ENCODE measurements around the gene CBX8. TPM values are rescaled to one million over a fixed set of nuclear protein-coding genes. Genes with fewer than 3 reads are reported as not detected.
A peak's percentile ranks its signal among the peaks of the same experiment; 100 is the strongest.

The CBX8 gene
- total RNA-seq, 1 experiment from 2014 or later = 11.3 TPM

DNA sequence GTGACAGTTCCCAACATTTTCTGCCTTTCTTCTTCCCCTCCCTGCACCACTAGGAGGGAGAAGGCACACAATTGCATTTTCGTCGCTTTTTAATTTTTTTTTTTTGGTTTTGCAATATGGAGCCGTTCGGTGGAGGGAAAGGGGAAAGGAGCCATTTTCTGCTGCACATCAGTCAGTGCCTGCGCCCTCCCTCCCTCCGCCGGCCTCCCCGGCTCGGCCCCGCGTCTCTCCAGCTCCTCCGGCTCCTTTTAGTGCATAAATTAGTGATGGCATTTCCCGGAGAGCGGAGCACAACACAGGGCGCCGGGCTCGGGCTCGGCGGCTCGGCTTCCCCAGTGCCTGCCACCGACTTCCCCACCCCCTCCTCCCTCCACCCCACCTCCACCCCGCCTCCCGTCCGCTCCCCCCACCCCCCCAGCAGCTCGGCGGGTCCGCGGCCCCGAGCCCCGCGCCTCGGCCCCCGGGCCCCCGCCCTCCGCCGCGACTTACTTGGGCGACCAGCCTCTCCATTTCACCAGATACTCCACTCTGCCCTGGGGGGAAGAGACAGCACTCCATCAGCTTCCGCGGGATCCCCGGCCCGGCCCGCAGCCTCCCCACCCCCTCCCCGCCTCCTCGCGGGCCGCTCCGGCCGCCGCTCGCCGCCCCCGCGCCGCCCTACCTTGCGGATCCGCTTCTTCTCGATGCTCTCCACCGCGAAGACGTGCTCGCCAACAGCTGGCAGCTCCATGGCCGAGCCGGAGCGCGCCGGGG, 41.8 kb upstream of the CBX8 start:
- H4K20me1 ChIP-seq (ENCODE audit: low read length) = peaks cover 34% of the 10 kb centered on the region
- TF ChIP-seq EZH2phosphoT487 (IDR thresholded peaks at IDR 0.05; ENCODE audit: borderline replicate concordance, low read length) (no peak), EZH2 (IDR thresholded peaks at IDR 0.05; ENCODE audit: low read length, unreplicated experiment) (no peak)
- TF ChIP-seq, protein P1, sequence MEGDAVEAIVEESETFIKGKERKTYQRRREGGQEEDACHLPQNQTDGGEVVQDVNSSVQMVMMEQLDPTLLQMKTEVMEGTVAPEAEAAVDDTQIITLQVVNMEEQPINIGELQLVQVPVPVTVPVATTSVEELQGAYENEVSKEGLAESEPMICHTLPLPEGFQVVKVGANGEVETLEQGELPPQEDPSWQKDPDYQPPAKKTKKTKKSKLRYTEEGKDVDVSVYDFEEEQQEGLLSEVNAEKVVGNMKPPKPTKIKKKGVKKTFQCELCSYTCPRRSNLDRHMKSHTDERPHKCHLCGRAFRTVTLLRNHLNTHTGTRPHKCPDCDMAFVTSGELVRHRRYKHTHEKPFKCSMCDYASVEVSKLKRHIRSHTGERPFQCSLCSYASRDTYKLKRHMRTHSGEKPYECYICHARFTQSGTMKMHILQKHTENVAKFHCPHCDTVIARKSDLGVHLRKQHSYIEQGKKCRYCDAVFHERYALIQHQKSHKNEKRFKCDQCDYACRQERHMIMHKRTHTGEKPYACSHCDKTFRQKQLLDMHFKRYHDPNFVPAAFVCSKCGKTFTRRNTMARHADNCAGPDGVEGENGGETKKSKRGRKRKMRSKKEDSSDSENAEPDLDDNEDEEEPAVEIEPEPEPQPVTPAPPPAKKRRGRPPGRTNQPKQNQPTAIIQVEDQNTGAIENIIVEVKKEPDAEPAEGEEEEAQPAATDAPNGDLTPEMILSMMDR (conservative IDR thresholded peaks at IDR 0.05; ENCODE audit: low read depth, low read length) = no peak
- H3K4me2 ChIP-seq (ENCODE audit: low read length) = peak overlapping the region; percentile 100
- CTCF ChIA-PET = interaction anchor here (0.6 to 2.0 kb wide), 14 partner anchors 10 to 1496 kb away, joined by 3 to 15 read pairs (median 4); no protein-coding TSS in a partner anchor
- peak overlapping the region; percentile 80 for H3K9ac ChIP-seq (ENCODE audit: low read length)
- POLR2A ChIA-PET (ENCODE audit: unreplicated experiment) = interaction anchor here (0.5 to 1.5 kb wide), 8 partner anchors 26 to 1192 kb away, joined by 3 to 24 read pairs (median 6); partner anchors contain the start of gene CBX8
- BruUV-seq (replicated peaks) = no TSS peak
- peaks cover 37% of the 10 kb centered on the region for H3K4me1 ChIP-seq (ENCODE audit: insufficient read depth, low read length)
- H2AFZ ChIP-seq (ENCODE audit: low read length) = peak overlapping the region; percentile 63
- peak overlapping the region; percentile 47 for H3K27ac ChIP-seq (ENCODE audit: low read length)
- H3K4me3 ChIP-seq (ENCODE audit: low read length) = peak overlapping the region; percentile 99
- H3K36me3 ChIP-seq (ENCODE audit: low read depth, low read length) = peaks cover 14% of the 10 kb centered on the region; the same call in 1 of the 2 replicates
- no peaks in the 10 kb centered on the region for H3K9me2 ChIP-seq (replicated peaks; ENCODE audit: low read length)
- ATAC-seq (peak; percentile 8), DNase-seq (peak; percentile 46)
- peaks cover 38% of the 10 kb centered on the region for H3K27me3 ChIP-seq (ENCODE audit: low read length)
- intact Hi-C loops (cut with micrococcal nuclease) = loop anchor here (1.0 to 10.0 kb wide), 3 partner anchors 86 to 150 kb away; no protein-coding TSS in a partner anchor
- no peaks in the 10 kb centered on the region for H3F3A ChIP-seq (ENCODE audit: low read length, unreplicated experiment)
- H3K79me2 ChIP-seq (ENCODE audit: low read length) = peaks cover 34% of the 10 kb centered on the region
- no peaks in the 10 kb centered on the region for H3K9me3 ChIP-seq (ENCODE audit: low read length)

GRCh38 chr17:79837888-79838521, 41.1 kb upstream of the CBX8 start:
- peaks cover 38% of the 10 kb centered on the region for H4K20me1 ChIP-seq (ENCODE audit: low read length)
- intact Hi-C loops (cut with micrococcal nuclease) = loop anchor here (1.0 to 10.0 kb wide), 3 partner anchors 87 to 150 kb away; no protein-coding TSS in a partner anchor
- TSS peak; percentile 40 for BruUV-seq (replicated peaks)
- ATAC-seq = no peak
- H3K9me2 ChIP-seq (replicated peaks; ENCODE audit: low read length) = no peaks in the 10 kb centered on the region
- no peak for DNase-seq
- H2AFZ ChIP-seq (ENCODE audit: low read length) = peak overlapping the region; percentile 63
- TF ChIP-seq, protein P1 (conservative IDR thresholded peaks at IDR 0.05; ENCODE audit: low read depth, low read length) = no peak
- TF ChIP-seq EZH2 (IDR thresholded peaks at IDR 0.05; ENCODE audit: low read length, unreplicated experiment) = no peak
- TF ChIP-seq EZH2phosphoT487 (IDR thresholded peaks at IDR 0.05; ENCODE audit: borderline replicate concordance, low read length) = no peak
- H3K4me2 ChIP-seq (ENCODE audit: low read length) = peak overlapping the region; percentile 100
- H3K27ac ChIP-seq (ENCODE audit: low read length) = peak overlapping the region; percentile 47
- no peaks in the 10 kb centered on the region for H3K9me3 ChIP-seq (ENCODE audit: low read length)
- peaks cover 33% of the 10 kb centered on the region for H3K4me1 ChIP-seq (ENCODE audit: insufficient read depth, low read length)
- peaks cover 34% of the 10 kb centered on the region for H3K79me2 ChIP-seq (ENCODE audit: low read length)
- H3K36me3 ChIP-seq (ENCODE audit: low read depth, low read length) = peaks cover 14% of the 10 kb centered on the region; the same call in 1 of the 2 replicates
- POLR2A ChIA-PET (ENCODE audit: unreplicated experiment) = interaction anchor here (0.6 to 0.7 kb wide), 3 partner anchors 11 to 1713 kb away, joined by 3 to 4 read pairs (median 3); partner anchors contain the start of gene CBX8
- peak overlapping the region; percentile 99 for H3K4me3 ChIP-seq (ENCODE audit: low read length)
- peak overlapping the region; percentile 80 for H3K9ac ChIP-seq (ENCODE audit: low read length)
- CTCF ChIA-PET = interaction anchor here (0.6 to 2.0 kb wide), 4 partner anchors 18 to 154 kb away, joined by 5 to 9 read pairs (median 8); no protein-coding TSS in a partner anchor
- no peaks in the 10 kb centered on the region for H3F3A ChIP-seq (ENCODE audit: low read length, unreplicated experiment)
- H3K27me3 ChIP-seq (ENCODE audit: low read length) = peaks cover 31% of the 10 kb centered on the region
